Measurements from ENCODE around the gene DCK.
"Not testable (repeated sequence)": the region's sequence is repeated elsewhere in the genome, so short reads cannot be mapped to it uniquely, and the experiment has no call there.

Gene DCK

GRCh38 chr4:71009890-71010588 lies 16.6 kb downstream of the DCK start:
- H3K4me3 ChIP-seq (ENCODE audit: low read depth, low read length) = no peak overlapping the region
- DNase-seq (ENCODE audit: low read depth) = no peak
- TF ChIP-seq, protein P1, sequence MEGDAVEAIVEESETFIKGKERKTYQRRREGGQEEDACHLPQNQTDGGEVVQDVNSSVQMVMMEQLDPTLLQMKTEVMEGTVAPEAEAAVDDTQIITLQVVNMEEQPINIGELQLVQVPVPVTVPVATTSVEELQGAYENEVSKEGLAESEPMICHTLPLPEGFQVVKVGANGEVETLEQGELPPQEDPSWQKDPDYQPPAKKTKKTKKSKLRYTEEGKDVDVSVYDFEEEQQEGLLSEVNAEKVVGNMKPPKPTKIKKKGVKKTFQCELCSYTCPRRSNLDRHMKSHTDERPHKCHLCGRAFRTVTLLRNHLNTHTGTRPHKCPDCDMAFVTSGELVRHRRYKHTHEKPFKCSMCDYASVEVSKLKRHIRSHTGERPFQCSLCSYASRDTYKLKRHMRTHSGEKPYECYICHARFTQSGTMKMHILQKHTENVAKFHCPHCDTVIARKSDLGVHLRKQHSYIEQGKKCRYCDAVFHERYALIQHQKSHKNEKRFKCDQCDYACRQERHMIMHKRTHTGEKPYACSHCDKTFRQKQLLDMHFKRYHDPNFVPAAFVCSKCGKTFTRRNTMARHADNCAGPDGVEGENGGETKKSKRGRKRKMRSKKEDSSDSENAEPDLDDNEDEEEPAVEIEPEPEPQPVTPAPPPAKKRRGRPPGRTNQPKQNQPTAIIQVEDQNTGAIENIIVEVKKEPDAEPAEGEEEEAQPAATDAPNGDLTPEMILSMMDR (IDR thresholded peaks at IDR 0.05; ENCODE audit: low read depth, low read length, missing control alignments) = peak; percentile 61

DNA sequence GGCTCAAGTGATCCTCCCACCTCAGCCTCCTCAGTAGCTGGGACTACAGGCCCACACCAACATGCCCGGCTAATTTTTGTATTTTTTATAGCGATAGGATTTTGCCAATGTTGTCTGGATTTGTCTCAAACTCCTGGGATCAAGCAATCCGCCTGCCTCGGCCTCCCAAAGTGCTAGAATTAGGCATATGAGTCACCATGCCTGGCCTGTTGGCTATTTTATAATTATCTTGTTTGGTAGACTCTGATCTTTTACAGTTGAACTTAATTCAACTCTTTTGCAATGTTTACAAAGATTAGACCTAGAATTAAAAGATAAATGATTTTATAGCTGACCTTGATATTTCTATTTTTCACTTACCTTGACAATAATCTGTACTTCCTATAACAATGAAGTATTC lies 18.0 kb downstream of the DCK start:
- DNase-seq (ENCODE audit: low read depth) = no peak
- TF ChIP-seq, protein P1 (IDR thresholded peaks at IDR 0.05; ENCODE audit: low read depth, low read length, missing control alignments) = no peak
- H3K4me3 ChIP-seq (ENCODE audit: low read depth, low read length) = no peak overlapping the region

- not testable (repeated sequence) for H3K4me3 ChIP-seq (ENCODE audit: low read depth, low read length); DNase-seq (ENCODE audit: low read depth)
Observed at GRCh38 chr4:71017391-71017790, 23.9 kb downstream of the DCK start.

DNA sequence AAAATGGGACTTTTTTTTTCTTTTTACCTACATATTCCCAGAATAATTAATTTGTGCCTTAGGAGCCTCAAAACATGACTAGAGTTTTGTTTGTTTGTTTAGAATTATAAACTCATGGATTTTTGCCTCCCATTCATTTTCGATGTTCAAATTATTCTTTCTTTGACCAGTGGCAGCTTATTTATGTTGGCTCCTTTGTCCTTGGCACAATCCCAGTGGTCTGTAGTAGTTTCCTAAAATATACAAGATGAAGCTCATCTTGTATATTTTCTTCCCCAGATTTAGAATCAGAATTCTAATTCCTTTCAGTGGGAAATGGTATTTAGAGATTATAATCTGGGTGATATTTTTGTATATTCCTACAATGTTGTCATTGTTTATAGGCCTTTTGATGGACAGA lies 27.2 kb downstream of the DCK start:
- H3K4me3 ChIP-seq (ENCODE audit: low read depth, low read length) = no peak overlapping the region
- TF ChIP-seq, protein P1 (IDR thresholded peaks at IDR 0.05; ENCODE audit: low read depth, low read length, missing control alignments) = no peak
- DNase-seq (ENCODE audit: low read depth) = no peak

GRCh38 chr4:71025654-71026053 lies 32.2 kb downstream of the DCK start:
- H3K4me3 ChIP-seq (ENCODE audit: low read depth, low read length) = no peak overlapping the region
- no peak for DNase-seq (ENCODE audit: low read depth)
- TF ChIP-seq, protein P1 (IDR thresholded peaks at IDR 0.05; ENCODE audit: low read depth, low read length, missing control alignments) = no peak

GRCh38 chr4:71026086-71026485 lies 32.6 kb downstream of the DCK start:
- no peak overlapping the region for H3K4me3 ChIP-seq (ENCODE audit: low read depth, low read length)
- TF ChIP-seq, protein P1 (IDR thresholded peaks at IDR 0.05; ENCODE audit: low read depth, low read length, missing control alignments) = no peak
- DNase-seq (ENCODE audit: low read depth) = no peak

- TF ChIP-seq, protein P1 (IDR thresholded peaks at IDR 0.05; ENCODE audit: low read depth, low read length, missing control alignments) = no peak
- no peak for DNase-seq (ENCODE audit: low read depth)
- no peak overlapping the region for H3K4me3 ChIP-seq (ENCODE audit: low read depth, low read length)
Observed at GRCh38 chr4:71027611-71028010, 34.2 kb downstream of the DCK start.

All from GM12864 (cell line).